Endothelial cell of umbilical vein (primary cell): Measurements from ENCODE around the gene QPCT. TPM values are rescaled to one million over a fixed set of nuclear protein-coding genes. Genes with fewer than 3 reads are reported as not detected.

Experiments
- BruUV-seq: library from RNA; stranded (reverse); fragments of 400-500 nt; replicated peaks from 2 replicates; lab custom pipeline; 2021; lab: Mats Ljungman, UMichigan
- CTCF ChIA-PET: fragments of 300-600, 350-600 bp; sonication (Branson Sonifier 250); formaldehyde crosslinking; loops from one replicate; lab custom pipeline; 2021; ENCODE audit warnings: antibody characterized with exemption, inconsistent platforms; lab: Charles Lee
- POLR2A ChIA-PET: fragments of 300-600, 350-600 bp; sonication (Branson Sonifier 250); formaldehyde crosslinking; loops from one replicate; lab custom pipeline; 2021; ENCODE audit warnings: antibody characterized with exemption, inconsistent platforms; lab: Charles Lee
- DNase-seq: peaks from one replicate; pipeline ENCODE4 v3.0.0-alpha.2; 2011; ENCODE audit warnings: low read depth, low spot score
- FAIRE-seq: peaks from 2 replicates; lab custom pipeline; 2011; peaks lifted over from hg19 to GRCh38; lab: Jason Lieb, UNC
- H2AFZ ChIP-seq: 2 replicates; pipeline ENCODE4 v1.6.0; 2012; ENCODE audit warnings: low read depth, low read length, control low read depth, inconsistent platforms
- H3K27ac ChIP-seq: 2 replicates; pipeline ENCODE4 v1.5.1; 2011; ENCODE audit warnings: low read depth, mild to moderate bottlenecking, control low read depth, low read length, moderate library complexity; ENCODE audit not compliant: insufficient read depth
- H3K27me3 ChIP-seq, 2 experiments: 2 replicates each; pipeline versions ENCODE4 v1.6.0 to v1.6.1; 2011; ENCODE audit warnings: low read length in 2 of 2, mixed read lengths in 1 of 2; ENCODE audit not compliant: control insufficient read depth in 2 of 2, insufficient read depth in 2 of 2
- H3K36me3 ChIP-seq, 2 experiments: 2 replicates in 1 of 2; 3 replicates in 1 of 2; pipeline ENCODE4 v1.5.1; 2011; ENCODE audit warnings: low read length in 2 of 2, mild to moderate bottlenecking in 1 of 2, moderate library complexity in 1 of 2; ENCODE audit not compliant: control insufficient read depth in 2 of 2, insufficient read depth in 2 of 2; ENCODE audit errors: extremely low read depth in 1 of 2
- H3K4me1 ChIP-seq: 3 replicates; pipeline ENCODE4 v1.5.1; 2011; ENCODE audit warnings: mild to moderate bottlenecking, low read length; ENCODE audit not compliant: control insufficient read depth, insufficient read depth; ENCODE audit errors: extremely low read depth
- H3K4me2 ChIP-seq: 2 replicates; pipeline ENCODE4 v1.6.1; 2011; ENCODE audit warnings: low read length, control low read depth, mixed read lengths; ENCODE audit not compliant: insufficient read depth
- H3K4me3 ChIP-seq, 3 experiments: fragments of 200-600 bp in 1 of 3; sonication (generic), shearing (Covaris generic) in 1 of 3; replicated peaks in 1 of 3; 2 replicates each; pipeline ENCODE4 v1.5.1; 2011 to 2016; ENCODE audit warnings: control low read depth in 3 of 3, low read length in 3 of 3, mild to moderate bottlenecking in 2 of 3, inconsistent platforms in 1 of 3, low read depth in 1 of 3, moderate library complexity in 1 of 3; ENCODE audit not compliant: insufficient read depth in 1 of 3
- H3K79me2 ChIP-seq: 2 replicates; pipeline ENCODE4 v1.6.0; 2012; ENCODE audit warnings: low read length, inconsistent platforms; ENCODE audit not compliant: control insufficient read depth, insufficient read depth
- H3K9ac ChIP-seq: replicated peaks from 2 replicates; pipeline ENCODE3; 2011; ENCODE audit warnings: low read length, control low read depth; ENCODE audit not compliant: insufficient read depth; ENCODE audit errors: extremely low read depth
- H3K9me1 ChIP-seq: replicated peaks from 3 replicates; pipeline ENCODE4 v1.6.0; 2011; ENCODE audit warnings: mild to moderate bottlenecking, low read length; ENCODE audit not compliant: control insufficient read depth, insufficient read depth; ENCODE audit errors: extremely low read depth
- H3K9me3 ChIP-seq: replicated peaks from 2 replicates; pipeline ENCODE4 v1.5.1; 2012; ENCODE audit warnings: low read length, inconsistent platforms; ENCODE audit not compliant: control insufficient read depth, insufficient read depth
- H4K20me1 ChIP-seq: replicated peaks from 2 replicates; pipeline ENCODE3; 2011; ENCODE audit warnings: mild to moderate bottlenecking, low read length; ENCODE audit not compliant: control insufficient read depth, insufficient read depth; ENCODE audit errors: extremely low read depth
- EZH2 ChIP-seq: IDR thresholded peaks from 2 replicates; pipeline ENCODE4 v1.6.1; 2012; ENCODE audit warnings: borderline replicate concordance, low read depth, mild to moderate bottlenecking, moderate library complexity, low read length, inconsistent platforms; ENCODE audit not compliant: severe bottlenecking
- FOS ChIP-seq: IDR thresholded peaks from 2 replicates; pipeline ENCODE4 v1.6.1; 2011; ENCODE audit warnings: mild to moderate bottlenecking, low read length, moderate library complexity, borderline replicate concordance; ENCODE audit not compliant: insufficient read depth
- GATA2 ChIP-seq: IDR thresholded peaks from 2 replicates; pipeline ENCODE4 v1.7.0; 2011; ENCODE audit warnings: low read depth, mild to moderate bottlenecking, moderate library complexity, mixed read lengths, low read length; ENCODE audit not compliant: insufficient read length, insufficient read depth
- JUN ChIP-seq: IDR thresholded peaks from 2 replicates; pipeline ENCODE4 v1.6.1; 2011; ENCODE audit warnings: borderline replicate concordance, low read depth; ENCODE audit not compliant: insufficient read length, insufficient read depth
- MYC ChIP-seq: IDR thresholded peaks from one replicate; pipeline ENCODE4 v1.6.1; 2011; ENCODE audit warnings: mild to moderate bottlenecking, low read depth, low read length
- POLR2A ChIP-seq: IDR thresholded peaks from 2 replicates; pipeline ENCODE4 v1.6.1; 2012; ENCODE audit warnings: low read depth, mild to moderate bottlenecking, control low read depth, low read length
- POLR2AphosphoS5 ChIP-seq: IDR thresholded peaks from 2 replicates; pipeline ENCODE4 v1.6.1; 2012; ENCODE audit warnings: low read depth, mild to moderate bottlenecking, control low read depth, low read length, moderate library complexity; ENCODE audit not compliant: insufficient read depth
- dilution Hi-C: fragments of 300-500 bp; cut with MboI; formaldehyde crosslinking; loops from one replicate; pipeline ENCODE4 v1.15.0; 2019; ENCODE audit warnings: low sequenced_read_pairs; ENCODE audit not compliant: extremely low pct_ligation_motif_present
- intact Hi-C: fragments of 100-400 bp; cut with micrococcal nuclease; formaldehyde crosslinking; loops from one replicate; pipeline ENCODE4 v1.10.0; 2022
- polyA plus RNA-seq, 4 experiments: library from polyadenylated mRNA; depleted of rRNA in 3 of 4; stranded (reverse) in 3 of 4; unstranded in 1 of 4; fragments of >200 nt; gene quantifications; 2 replicates each; pipeline versions ENCODE4 v1.2.1 to v1.2.3, GENCODE V29; 2011 to 2012; ENCODE audit warnings: missing spikeins in 1 of 4
- total RNA-seq: library from RNA; stranded (reverse); gene quantifications from 2 replicates; pipeline ENCODE4 v1.2.3, GENCODE V29; 2021
- TF ChIP-seq, protein P1 (sequence below): IDR thresholded peaks from 2 replicates; pipeline ENCODE4 v1.6.1; 2011; ENCODE audit not compliant: insufficient read depth, insufficient read length
- TF ChIP-seq, protein P2 (sequence below), 2 donors: IDR thresholded peaks; 1 replicate in 1 of 2; 2 replicates in 1 of 2; pipeline ENCODE4 v1.5.1; 2011; ENCODE audit warnings: low read length in 2 of 2, mild to moderate bottlenecking in 2 of 2, moderate library complexity in 2 of 2, control low read depth in 1 of 2, inconsistent platforms in 1 of 2, low read depth in 1 of 2; ENCODE audit not compliant: insufficient read depth in 1 of 2; ENCODE audit errors: extremely low read depth in 1 of 2

QPCT gene
- total and polyA plus RNA-seq, 2 donors (not counting 3 experiments of a cell fraction or from before 2014, with no cell fraction given) = 12.8 to 17.2 TPM

DNA sequence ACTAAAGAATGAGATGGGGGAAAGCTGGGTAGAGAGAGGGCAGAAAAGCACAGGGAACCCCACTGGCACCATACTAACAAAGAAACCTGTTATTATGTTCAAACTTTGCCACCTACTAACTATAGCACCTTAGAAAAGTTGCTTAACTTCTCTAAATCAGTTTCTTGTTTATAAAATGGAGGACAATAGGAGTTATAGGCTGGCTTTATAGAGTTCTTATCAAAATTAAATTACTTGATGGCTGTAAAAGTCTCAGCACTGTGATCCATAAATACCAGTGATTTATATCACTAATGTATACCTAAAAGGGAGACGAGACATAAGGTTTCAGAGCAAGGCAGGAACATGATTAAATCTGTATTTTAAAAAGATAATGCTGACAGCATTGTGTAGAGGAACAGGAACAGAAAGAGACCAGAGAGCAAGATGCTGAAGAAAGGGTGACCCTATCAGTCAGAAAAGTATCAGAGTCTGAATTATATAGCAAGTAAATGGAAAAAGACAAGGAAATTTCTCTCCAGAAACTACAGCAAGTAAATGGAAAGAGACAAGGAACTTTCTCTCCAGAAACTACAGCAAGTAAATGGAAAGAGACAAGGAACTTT is 48.9 kb upstream of the QPCT start:
- CTCF ChIA-PET = no interaction called here
- no peak overlapping the region for H3K4me3 ChIP-seq
- H3K79me2 ChIP-seq = peaks cover 57% of the 10 kb centered on the region
- no peak overlapping the region for H2AFZ ChIP-seq
- H3K4me2 ChIP-seq = no peak overlapping the region
- DNase-seq (no peak), FAIRE-seq (no peak)
- no peaks in the 10 kb centered on the region for H3K4me1 ChIP-seq
- no peak overlapping the region for H3K9ac ChIP-seq
- no TSS peak for BruUV-seq
- no peak for TF ChIP-seq GATA2
- TF ChIP-seq POLR2A = no peak
- TF ChIP-seq, protein P1, sequence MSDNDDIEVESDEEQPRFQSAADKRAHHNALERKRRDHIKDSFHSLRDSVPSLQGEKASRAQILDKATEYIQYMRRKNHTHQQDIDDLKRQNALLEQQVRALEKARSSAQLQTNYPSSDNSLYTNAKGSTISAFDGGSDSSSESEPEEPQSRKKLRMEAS = no peak
- TF ChIP-seq, protein P2, sequence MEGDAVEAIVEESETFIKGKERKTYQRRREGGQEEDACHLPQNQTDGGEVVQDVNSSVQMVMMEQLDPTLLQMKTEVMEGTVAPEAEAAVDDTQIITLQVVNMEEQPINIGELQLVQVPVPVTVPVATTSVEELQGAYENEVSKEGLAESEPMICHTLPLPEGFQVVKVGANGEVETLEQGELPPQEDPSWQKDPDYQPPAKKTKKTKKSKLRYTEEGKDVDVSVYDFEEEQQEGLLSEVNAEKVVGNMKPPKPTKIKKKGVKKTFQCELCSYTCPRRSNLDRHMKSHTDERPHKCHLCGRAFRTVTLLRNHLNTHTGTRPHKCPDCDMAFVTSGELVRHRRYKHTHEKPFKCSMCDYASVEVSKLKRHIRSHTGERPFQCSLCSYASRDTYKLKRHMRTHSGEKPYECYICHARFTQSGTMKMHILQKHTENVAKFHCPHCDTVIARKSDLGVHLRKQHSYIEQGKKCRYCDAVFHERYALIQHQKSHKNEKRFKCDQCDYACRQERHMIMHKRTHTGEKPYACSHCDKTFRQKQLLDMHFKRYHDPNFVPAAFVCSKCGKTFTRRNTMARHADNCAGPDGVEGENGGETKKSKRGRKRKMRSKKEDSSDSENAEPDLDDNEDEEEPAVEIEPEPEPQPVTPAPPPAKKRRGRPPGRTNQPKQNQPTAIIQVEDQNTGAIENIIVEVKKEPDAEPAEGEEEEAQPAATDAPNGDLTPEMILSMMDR (IDR thresholded peaks at IDR 0.05; ENCODE audit: extremely low read depth in 1 of 2, insufficient read depth in 1 of 2, low read depth in 1 of 2, low read length in 2 of 2) = no peak
- TF ChIP-seq EZH2 = no peak
- TF ChIP-seq MYC = no peak
- no peak for TF ChIP-seq POLR2AphosphoS5
- TF ChIP-seq FOS = no peak
- TF ChIP-seq JUN = no peak
- intact Hi-C loops = no loop called here
- H3K9me1 ChIP-seq = no peaks in the 10 kb centered on the region
- no peaks in the 10 kb centered on the region for H3K9me3 ChIP-seq
- H3K27me3 ChIP-seq = no peaks in the 10 kb centered on the region
- POLR2A ChIA-PET = no interaction called here
- peaks cover 2 to 3% of the 10 kb centered on the region in 2 experiments for H3K36me3 ChIP-seq
- no peaks in the 10 kb centered on the region for H4K20me1 ChIP-seq
- no peak overlapping the region for H3K27ac ChIP-seq
- dilution Hi-C loops = no loop called here
